HG03469 (cell line): Measurements from ENCODE around the gene ZNRF4.

ENCODE experiments used
- ATAC-seq: cut with Tn5 transposase; IDR thresholded peaks from one replicate; pipeline ENCODE4 v1.9.1; 2021; ENCODE audit warnings: mild to moderate bottlenecking, moderate library complexity, moderate number of reproducible peaks; ENCODE audit not compliant: unreplicated experiment

Gene ZNRF4

DNA sequence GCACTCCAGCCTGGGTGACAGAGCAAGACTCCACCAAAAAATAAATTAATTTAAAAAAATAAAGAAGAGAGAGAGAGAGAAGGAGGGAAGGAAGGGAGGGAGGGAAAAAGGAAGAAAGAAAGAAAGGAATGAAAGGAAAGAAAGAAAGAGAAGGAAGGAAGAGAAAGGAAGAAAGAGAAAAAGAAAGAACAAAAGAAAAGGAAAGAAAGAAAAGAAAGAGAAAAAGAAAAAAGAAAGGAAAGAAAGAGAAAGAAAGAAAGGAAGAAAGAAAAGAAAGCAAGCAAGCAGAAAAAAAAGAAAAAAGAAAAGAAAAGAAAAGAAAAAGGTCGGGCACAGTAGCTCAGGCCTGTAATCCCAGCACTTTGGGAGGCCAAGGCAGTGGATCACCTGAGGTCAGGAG is 14.9 kb upstream of the ZNRF4 start:
- ATAC-seq: no peak

DNA sequence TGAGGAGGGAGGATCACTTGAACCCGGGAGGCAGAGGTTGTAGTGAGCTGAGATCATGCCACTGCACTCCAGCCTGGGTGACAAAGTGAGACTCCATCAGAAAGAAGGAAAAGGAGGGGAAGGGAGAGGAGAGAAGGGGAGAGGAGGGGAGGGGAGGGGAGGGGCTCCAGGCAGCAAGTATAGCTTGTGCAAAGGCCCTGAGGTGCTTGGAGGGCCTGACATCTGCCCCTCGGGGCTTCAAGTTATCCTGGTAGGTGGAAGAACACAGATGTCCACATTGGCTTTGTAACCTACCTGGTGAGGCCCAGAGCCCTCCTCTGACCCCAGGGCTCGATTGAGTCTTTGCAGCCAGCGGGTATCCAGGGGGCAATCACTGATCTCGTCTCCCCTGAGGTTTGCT is 11.5 kb upstream of the ZNRF4 start:
- ATAC-seq: no peak

DNA sequence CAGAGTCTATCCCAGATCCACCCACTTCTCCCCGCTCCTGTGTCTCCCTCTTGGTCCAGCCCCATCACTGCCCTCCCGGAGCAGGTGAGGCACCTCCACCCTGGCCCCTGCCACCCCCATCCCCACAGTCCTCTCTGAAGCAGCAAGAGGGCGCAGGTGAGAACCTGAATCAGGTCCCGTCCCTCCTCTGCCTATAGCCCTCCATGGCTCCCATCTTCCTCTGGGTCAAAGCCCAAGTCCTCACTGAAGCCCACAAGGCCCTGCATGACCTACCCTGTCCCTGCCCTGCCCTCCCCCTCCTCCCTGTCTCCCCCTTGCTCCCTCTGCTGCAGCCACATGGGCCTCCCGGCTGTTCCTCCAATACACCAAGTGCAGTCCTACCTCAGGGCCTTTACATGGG is 10.8 kb upstream of the ZNRF4 start:
- no peak for ATAC-seq

DNA sequence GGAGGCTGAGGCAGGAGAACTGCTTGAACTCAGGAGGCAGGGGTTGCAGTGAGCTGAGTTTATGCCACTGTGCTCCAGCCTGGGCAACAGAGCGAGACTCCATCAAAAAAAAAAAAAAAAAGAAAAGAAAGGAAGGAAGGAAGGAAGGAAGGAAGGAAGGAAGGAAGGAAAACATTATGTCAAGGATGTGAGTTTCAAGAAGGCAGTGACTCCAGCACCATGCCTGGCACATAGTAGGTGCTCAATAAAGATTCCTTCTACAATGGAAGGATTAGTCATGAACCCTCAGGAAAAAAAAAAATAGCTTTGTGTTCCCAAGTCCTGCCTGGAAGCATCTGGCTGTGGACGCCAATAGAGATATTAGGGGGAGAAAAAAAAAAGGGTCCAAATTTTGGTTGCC is 10.1 kb upstream of the ZNRF4 start:
- ATAC-seq: no peak

DNA sequence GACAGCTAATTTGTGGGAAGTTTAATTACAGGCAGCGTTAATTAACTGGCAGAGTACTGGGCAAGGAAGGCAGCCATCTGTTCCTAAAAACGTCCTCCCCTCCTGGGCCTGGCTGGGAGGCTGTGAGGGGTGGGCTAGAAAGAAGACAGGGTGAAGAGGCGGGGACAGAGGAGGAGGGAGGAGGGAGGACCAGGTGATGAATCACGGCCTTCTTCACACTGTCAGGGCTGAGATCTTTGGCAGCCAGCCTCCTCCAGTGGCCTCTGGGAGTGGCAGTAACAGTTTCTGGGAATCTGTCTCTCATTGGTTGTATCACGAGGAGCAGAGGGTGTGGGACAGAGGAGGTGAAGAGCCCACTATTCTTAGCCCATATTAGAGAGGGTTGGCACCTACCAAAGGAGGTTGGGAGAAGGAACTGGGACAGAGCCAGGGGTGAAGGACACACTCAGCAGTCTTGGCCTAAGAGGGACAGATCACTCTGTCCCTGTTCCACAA is 9.6 kb upstream of the ZNRF4 start:
- ATAC-seq: no peak

DNA sequence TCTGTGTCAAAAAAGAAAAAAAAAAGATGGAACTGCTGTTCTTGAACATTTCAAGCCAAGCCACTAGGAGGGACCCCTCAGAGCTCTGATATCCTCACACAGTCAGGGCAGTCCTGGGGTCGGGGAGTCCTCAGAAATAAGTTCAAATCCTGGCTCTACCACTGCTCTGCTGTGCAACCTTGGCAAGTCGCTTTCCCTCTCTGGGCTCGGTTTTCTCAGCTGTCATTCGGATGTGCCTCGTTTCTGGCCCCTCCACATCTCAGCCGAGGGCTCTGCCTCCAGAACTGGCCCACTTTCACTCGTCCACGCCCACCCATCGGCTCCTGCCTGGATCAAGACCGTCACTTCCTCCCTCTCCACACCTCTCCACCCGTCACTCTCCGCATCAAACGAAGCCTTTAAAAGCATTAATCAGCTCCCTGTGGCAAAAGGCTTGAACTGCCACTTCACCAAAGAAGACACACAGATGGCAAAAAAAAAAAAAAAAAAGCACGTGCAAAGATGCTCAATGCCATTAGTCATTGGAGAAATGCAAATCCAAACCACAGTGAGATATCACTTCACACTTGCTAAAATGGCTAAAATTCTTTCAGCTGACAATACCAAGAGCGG is 7.4 kb upstream of the ZNRF4 start:
- ATAC-seq: no peak

DNA sequence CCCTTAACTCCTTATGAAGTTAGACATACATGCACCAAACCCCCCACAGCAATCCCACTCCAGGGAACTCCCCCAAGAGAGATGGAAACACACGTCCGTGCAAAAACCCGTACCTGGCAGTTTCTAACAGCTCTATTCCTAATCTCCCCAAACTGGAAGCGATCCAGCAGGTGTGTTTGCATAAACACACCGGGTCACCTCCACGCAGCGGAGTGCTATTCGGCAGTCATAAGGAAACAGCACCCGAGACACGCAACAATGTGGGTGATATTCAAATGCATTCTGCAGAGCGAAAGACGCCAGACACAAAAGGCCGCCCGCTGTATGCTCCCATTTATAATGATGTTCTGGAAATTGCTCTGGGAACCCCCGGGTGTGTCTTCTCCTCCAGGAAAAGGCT is 6.8 kb upstream of the ZNRF4 start:
- ATAC-seq: no peak

DNA sequence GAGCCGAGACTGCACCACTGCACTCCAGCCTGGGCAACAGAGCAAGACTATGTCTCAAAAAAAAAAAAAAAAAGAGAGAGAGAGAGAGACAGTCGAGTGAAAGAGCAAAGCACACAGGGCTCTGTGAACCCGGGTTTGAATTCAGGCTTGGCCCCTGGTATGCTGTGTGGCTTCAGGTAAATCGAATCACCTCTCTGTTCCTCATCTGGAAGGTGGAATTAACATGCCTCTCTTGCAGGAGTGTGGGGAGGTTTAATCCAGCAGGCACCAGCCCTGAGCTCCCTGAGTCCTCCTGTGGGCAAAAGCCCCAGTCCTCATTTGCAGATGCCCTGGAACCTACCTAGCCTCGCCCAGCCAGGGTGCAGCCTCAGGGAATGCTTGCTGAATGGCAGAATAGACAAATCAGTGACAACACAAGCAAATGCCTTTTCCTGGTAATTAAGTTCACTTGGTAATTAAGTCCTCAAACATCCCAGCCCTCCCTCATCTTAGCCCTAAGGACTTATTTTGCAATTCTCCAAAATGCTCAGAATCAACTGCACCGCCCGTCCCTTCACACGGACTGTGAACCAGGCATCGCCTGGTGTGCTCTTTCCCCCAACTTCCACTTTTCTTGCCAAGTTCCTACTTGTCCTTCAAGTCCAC is 4.6 kb upstream of the ZNRF4 start:
- ATAC-seq: no peak

DNA sequence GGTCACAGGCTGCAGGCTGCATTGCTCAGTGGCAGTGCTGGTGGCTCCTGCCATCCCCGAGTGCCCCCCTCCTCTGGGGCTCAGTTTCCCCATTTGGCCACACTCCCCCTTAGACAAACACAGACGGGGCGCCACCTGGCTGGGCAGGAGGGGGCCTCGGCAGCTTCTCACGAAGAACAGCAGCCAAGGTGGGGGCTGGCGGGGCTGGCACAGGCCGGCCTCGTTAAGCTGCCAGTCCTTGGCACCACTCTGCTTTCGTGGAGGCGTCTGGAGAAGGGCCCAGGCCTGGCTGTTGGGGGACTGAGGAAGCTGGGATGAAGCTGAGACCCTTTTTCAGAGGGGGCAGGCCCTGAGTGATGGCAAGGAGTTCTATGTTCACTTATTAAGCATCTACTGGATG is 3.7 kb upstream of the ZNRF4 start:
- ATAC-seq: no peak

DNA sequence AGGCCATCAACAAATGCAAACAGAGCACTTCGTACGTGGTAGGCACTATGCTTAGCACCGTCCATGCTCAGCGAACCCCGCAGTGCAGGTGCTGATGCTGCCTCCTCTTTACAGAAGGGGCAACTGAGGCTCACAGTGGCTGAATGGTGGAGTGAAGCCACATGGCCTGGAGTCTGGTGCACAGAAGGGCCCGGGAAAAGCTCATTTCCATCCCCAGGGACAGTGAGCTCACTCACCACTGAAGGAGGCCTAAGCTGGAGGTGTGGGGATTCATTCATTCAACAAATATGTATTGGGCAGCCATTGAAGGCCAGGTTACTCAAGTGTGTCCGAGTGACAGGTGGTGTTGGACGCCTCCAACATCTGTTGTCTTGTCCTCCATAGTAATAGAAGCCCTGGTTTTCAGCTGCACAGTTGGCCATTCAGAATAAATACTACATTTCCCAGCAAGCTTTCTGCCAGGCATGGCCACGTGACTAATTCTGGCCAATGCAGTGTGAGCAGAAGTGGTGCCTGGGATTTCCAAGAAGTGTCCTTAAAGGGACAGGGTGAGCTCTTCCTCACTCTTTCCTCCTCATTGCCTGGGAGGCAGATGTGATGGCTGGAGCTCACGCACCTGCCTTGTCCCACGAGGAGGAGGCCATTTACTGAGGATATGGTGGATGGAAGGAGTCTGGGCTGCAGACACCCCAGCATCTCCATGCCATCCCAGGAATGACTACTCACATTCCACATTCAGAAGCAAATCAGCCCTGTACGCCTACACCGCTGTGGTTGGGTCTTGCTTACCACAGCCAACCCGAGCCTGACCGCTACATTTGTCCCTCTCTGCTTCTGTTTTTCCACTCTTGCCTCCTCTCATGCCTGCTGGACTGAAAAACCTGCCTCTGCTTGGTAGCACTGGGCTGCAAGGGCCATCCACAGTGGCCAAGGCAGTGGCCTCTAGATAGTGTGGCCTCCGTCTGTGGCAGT is 2.3 kb upstream of the ZNRF4 start:
- ATAC-seq: no peak

DNA sequence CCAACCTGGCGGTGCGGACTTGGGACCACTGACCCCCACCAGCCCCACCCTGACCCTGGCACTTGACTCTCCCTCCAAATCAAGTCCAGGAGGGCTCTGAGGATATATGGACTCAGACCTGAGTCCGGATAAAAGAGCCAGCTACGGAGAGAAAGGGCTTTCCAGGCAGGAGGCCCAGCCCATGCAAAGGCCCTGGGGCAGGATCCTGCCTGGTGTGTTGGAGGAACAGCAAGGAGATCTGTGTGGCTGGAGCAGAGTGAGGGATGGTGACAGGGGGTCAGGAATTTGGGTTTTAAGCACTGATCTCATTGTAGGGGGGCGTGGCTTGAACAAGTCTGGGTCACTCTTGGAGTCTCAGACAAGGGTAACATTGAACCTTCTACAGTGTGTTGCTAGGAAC is 474 bp upstream of the ZNRF4 start:
- ATAC-seq: no peak

DNA sequence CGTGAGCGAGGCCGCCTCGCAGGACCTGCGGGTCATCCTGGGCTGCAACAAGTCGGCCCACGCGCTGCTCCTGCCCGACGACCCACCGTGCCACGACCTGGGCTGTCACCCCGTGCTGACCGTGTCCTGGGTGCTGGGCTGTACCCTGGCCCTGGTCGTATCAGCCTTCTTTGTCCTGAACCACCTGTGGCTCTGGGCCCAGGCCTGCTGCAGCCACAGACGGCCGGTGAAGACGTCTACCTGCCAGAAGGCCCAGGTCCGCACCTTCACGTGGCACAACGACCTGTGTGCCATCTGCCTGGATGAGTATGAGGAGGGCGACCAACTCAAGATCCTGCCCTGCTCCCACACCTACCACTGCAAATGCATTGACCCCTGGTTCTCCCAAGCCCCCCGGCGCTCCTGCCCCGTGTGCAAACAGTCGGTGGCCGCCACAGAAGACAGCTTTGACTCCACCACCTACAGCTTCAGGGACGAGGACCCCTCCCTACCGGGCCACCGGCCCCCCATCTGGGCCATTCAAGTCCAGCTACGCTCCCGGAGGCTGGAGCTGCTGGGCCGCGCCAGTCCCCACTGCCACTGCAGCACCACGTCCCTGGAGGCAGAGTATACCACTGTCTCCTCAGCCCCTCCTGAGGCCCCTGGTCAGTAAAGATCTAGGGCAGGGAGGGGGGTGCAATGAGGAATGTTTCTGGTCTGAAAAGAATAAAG is 1.1 kb downstream of the ZNRF4 start:
- ATAC-seq: no peak

DNA sequence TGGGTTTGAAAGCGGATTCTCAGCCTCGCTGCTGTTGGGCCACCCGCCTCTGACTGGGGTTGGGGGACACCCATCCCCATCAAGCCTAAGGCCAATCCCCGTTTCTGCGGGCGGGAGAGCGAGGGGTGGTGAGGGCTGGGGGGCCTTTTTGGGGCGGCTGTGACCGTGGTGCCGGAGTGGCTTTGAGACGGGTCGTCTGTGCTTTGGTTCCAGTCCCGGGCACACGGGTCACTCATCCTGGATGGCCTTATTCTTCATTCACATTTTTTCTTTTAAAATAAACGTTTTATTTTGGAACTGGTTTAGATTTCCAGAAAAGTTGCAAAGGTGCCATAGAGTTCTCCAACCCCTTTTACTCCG is 1.6 kb downstream of the ZNRF4 start:
- no peak for ATAC-seq

DNA sequence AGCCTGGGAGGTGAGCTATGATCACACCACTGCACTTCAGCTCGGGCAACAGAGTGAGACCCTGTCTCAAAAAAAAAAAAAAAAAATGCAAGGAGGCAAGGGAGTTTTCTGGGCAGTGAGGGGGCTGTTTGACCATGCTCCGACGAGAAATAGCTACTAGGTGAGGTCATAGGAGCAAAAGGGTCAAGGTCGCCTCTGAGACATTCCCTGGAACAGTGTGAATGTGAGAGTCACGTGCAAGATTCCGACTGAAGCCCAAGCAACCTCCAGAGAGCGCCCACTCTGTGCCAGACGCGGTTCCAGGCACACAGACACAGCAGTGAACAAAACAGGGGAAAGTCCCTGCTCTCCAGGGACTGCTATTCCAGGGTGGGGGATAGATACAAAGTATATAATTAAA is 2.5 kb downstream of the ZNRF4 start:
- no peak for ATAC-seq

DNA sequence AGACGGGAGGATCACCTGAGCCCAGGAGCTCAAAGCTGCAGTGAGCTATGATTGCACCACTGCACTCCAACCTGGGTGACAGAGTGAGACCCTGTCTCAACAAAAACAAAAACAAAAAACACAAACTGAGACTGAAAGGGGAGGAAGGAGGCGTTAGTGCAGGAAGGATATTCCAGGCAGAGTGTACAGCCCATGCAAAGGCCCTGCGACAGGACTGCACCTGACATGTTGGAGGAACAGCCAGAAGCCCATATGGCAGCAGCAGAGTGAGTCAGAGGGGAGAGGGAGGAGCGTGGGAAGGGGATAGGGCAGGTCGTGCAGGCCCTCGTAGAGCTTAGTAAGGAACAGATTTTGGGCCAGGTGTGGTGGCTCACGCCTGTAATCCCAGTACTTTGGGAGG is 3.2 kb downstream of the ZNRF4 start:
- no peak for ATAC-seq

DNA sequence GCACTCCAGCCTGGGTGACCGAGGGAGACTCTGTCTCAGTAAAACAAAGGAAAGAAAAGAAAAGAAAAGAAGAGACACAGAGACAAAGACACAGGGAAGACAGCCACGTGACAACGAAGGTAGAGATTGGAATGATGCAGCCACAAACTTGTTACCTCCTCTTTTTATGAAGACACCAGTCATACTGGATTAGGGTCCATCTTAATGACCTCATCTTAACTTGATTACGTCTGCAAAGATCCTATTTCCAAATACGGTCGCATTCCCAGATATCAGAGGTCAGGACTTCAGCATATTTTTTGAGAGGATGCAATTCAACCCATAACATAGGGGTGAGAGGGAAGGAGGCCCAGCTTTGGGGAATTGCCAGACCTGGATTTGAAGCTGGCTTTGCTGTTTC is 4.1 kb downstream of the ZNRF4 start:
- ATAC-seq: no peak

DNA sequence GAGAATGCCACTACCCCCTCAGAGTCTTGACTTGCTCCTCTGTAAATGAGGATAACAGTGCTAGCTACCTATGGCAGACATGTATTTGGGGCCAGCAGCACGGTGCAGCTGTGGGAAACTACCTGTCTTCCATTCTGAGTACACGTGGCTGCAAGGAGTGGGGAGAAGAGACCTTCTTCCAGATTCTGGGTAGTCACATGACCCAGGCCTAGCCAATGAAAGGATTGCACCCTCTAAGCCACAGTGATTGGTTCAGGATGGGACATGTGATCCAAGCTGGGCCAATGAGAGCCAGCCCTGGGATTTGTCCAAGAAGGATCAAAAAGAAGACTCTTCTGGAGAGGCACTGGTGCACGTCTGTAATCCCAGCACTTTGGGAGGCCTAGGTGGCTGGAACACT is 5.5 kb downstream of the ZNRF4 start:
- no peak for ATAC-seq

DNA sequence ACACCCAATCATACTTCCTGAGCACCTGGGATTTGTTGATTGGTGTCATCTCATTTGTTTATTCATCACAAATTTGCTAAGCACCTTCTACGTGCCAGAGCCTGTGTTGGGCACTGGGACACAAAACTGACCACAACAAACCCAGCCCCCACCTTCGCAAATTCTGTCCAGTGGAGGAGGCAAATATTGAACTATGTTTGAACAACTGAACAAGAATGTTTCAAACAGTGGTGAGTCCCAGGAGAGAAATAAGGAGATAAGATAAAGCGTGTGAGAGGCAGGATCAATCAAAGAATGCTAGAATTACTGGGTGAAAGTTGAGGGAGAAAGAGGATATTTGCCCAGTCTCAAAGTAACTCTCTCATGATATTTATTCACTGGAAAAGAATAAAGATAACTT is 8.7 kb downstream of the ZNRF4 start:
- ATAC-seq: no peak

DNA sequence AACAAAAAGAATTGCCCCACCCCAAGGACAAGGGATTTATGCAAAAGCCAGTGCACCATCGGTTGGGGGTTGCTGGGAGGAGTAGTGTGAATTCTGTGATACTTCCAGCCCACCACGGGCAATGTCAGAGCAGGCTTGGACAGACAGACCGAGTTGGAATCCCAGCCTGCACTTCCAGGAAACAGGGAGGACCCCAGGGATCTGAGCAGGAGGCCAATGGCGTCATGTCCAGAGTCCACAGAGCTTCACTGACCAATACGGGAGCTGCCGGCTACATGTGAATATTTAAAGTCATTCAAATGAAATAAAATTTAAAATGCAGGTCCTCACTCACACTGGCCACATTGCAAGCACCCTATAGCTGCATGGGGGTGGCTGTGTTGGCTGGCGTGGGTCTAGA is 10.9 kb downstream of the ZNRF4 start:
- no peak for ATAC-seq

DNA sequence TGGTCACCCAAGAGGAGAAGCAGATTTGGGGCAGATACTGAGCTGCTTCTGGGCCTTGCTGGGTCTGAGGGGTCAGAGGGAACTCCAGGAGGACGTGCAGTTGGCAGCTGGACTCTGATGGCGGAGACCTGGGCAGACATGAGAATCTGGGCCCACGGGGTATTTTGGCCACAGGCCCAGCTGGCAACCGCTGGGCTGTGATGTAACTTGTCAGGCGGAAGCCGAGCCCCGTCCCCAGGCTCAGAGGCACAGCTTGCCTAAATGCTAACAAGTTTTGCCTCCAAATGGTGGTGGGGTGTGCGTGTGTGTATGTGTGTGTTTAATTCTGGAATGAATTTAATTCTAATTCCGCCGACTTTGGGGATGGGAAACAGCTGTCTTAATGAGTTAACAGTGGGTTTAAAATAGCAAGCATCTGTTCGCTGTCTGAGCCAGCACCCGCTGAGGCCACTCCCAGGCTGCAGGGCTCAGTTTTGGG is 11.6 kb downstream of the ZNRF4 start:
- no peak for ATAC-seq

DNA sequence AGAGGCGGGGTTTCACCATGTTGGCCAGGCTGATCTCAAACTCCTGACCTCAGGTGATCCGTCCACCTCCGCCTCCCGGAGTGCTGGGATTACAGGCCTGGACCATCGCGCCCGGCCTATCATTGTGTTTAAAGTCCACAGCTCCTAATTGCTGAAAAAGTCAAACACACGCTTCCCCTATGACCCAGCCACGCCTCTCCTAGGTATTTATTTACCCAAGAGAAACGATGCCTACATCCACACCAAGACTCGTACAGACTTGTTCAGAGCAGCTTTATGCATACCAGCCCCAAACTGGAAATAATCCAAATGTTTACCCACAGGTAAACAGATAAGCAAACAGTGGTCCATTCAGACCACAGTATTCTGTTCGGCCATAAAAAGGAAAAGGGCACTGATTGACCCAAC is 15.1 kb downstream of the ZNRF4 start:
- ATAC-seq: no peak
